ENCODE results near the gene UCN.

- no peak for TF ChIP-seq EZH2 (IDR thresholded peaks at IDR 0.05; ENCODE audit: borderline replicate concordance, insufficient read depth, low read depth, low read length, poor library complexity, severe bottlenecking)
- TF ChIP-seq, protein P1, sequence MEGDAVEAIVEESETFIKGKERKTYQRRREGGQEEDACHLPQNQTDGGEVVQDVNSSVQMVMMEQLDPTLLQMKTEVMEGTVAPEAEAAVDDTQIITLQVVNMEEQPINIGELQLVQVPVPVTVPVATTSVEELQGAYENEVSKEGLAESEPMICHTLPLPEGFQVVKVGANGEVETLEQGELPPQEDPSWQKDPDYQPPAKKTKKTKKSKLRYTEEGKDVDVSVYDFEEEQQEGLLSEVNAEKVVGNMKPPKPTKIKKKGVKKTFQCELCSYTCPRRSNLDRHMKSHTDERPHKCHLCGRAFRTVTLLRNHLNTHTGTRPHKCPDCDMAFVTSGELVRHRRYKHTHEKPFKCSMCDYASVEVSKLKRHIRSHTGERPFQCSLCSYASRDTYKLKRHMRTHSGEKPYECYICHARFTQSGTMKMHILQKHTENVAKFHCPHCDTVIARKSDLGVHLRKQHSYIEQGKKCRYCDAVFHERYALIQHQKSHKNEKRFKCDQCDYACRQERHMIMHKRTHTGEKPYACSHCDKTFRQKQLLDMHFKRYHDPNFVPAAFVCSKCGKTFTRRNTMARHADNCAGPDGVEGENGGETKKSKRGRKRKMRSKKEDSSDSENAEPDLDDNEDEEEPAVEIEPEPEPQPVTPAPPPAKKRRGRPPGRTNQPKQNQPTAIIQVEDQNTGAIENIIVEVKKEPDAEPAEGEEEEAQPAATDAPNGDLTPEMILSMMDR (IDR thresholded peaks at IDR 0.05): no peak
Observed at GRCh38 chr2:27296481-27296880, 11.8 kb downstream of the UCN start.
